Motor neuron (in vitro differentiated cells): ENCODE measurements around the gene TMEM63A. TPM values are rescaled to one million over a fixed set of nuclear protein-coding genes. Genes with fewer than 3 reads are reported as not detected.
"Not testable (repeated sequence)": the region's sequence is repeated elsewhere in the genome, so short reads cannot be mapped to it uniquely, and the experiment has no call there.

ENCODE experiments used
- ATAC-seq, 8 experiments: fragments of 200-7000 bp; cut with Tn5 transposase; replicated peaks in 6 of 8; 2 replicates each; pipeline ENCODE4 v1.8.0; 2021; ENCODE audit warnings: mild to moderate bottlenecking in 8 of 8, moderate library complexity in 8 of 8
- H3K27ac ChIP-seq, 2 donors: fragments of 250-450 bp; sonication (Bioruptor Pico); 2 replicates each; pipeline ENCODE4 v1.9.0; 2021; ENCODE audit warnings: antibody characterized with exemption in 2 of 2, mild to moderate bottlenecking in 2 of 2, moderate library complexity in 1 of 2
- H3K4me1 ChIP-seq, 2 donors: fragments of 250-450 bp; sonication (Bioruptor Pico); replicated peaks in 1 of 2; 2 replicates each; pipeline ENCODE4 v1.6.1; 2021; ENCODE audit warnings: antibody characterized with exemption in 2 of 2, mild to moderate bottlenecking in 2 of 2, moderate library complexity in 1 of 2
- H3K4me3 ChIP-seq, 5 donors: fragments of 250-450 bp; sonication (Bioruptor Pico); 2 replicates each; pipeline ENCODE4 v1.9.0; 2021; ENCODE audit warnings: antibody characterized with exemption in 5 of 5, mild to moderate bottlenecking in 5 of 5, moderate library complexity in 4 of 5
- WGBS, 10 experiments: fragments of 450-650 bp; shearing (Covaris generic); methylation state at CpG; one replicate each; pipeline ENCODE4 v1.0.0; 2022; 5-methylcytosine and 5-hydroxymethylcytosine counted together
- in situ Hi-C, 9 experiments: fragments of 400-800 bp; cut with MboI; loops; one replicate each; pipeline ENCODE4 v1.15.0; 2021; ENCODE audit warnings: low sequenced_read_pairs in 9 of 9, low pct_unique_long_range_greater_than_20kb in 2 of 9; ENCODE audit not compliant: unreplicated experiment in 9 of 9
- total RNA-seq, 8 experiments: library from RNA; unstranded; fragments of 300-600 nt; gene quantifications; 2 replicates each; pipeline versions ENCODE4 v1.2.3 to v1.2.4, GENCODE V29; 2022

Gene TMEM63A
- total RNA-seq, 8 experiments from 2014 or later, result 2.5 to 43.5 (median 9.1) TPM

GRCh38 chr1:225812488-225813213, 69.5 kb downstream of the TMEM63A start:
- ATAC-seq, result peak in 2 of 8 experiments; percentile 2
- H3K27ac ChIP-seq, result peak overlapping the region in 1 of 2 donors; percentile 34
- WGBS, 10 experiments, result 13 to 100% (median 88%) methylated on average over 3 to 8 of the region's 8 CpGs; no CpG with 5 or more reads in 4 of the 10 experiments
- in situ Hi-C loops, result no loop called here
- H3K4me3 ChIP-seq, result no peak overlapping the region
- H3K4me1 ChIP-seq, result peaks cover 26 to 33% of the 10 kb centered on the region in 2 donors

DNA sequence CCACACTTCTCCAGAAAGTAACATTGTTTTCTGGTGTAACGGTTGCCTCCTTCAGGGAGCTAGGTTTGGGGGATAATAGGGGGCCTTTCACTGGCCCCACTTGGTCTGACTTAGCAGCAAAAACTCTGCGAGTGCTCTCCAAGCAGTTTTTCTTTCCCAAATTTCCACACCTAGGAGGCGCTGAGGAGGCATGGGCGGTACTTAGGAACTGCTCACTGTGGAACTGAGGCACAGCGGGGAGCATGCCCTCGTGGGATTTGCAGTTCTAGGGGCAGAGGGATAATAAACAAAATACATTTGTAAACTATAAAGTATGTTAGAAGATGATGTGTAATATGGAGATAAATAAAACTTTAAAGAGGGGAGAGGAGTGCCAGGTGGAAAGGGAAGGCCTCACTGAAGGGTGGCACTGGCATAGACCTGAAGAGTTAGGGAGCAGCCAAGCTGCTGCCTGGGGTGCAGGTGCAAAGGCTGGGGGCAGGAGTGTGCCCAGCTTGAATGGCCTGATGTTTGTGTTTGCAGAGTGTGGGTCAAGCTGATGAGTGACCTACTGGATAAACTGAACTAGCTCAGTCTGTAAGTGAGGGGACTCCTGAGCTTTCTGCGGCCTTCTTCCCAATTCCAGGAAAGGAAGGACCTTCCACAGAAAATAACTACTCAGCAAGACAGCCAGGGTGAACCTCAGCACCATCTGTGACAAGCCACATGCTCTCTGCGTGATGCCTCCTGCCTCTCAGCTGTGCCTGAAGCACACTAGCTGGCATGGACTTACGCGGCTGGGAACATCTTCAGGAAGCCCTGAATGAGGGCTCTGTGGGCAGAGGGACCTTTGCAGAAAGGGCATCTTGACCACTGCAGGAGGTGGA, 70.3 kb downstream of the TMEM63A start:
- in situ Hi-C loops, result no loop called here
- 30 to 96% (median 69%) methylated on average over 1 to 8 of the region's 10 CpGs for WGBS, 10 experiments
- H3K4me1 ChIP-seq, result peaks cover 26 to 28% of the 10 kb centered on the region in 2 donors
- H3K4me3 ChIP-seq, result no peak overlapping the region
- ATAC-seq, result no peak
- no peak overlapping the region for H3K27ac ChIP-seq

GRCh38 chr1:225810579-225811538, 71.3 kb downstream of the TMEM63A start:
- Histone ChIP-seq H3K4me3 (peak overlapping the region; percentile 37 to 54 (median 50)), H3K4me1 (peaks cover 26 to 28% of the 10 kb centered on the region in 2 donors)
- in situ Hi-C loops, H3K27ac ChIP-seq, ATAC-seq: not testable (repeated sequence)
- 0 to 80% (median 36%) methylated on average over 1 to 21 of the region's 29 CpGs; no CpG with 5 or more reads in 4 of the 10 experiments for WGBS, 10 experiments

DNA sequence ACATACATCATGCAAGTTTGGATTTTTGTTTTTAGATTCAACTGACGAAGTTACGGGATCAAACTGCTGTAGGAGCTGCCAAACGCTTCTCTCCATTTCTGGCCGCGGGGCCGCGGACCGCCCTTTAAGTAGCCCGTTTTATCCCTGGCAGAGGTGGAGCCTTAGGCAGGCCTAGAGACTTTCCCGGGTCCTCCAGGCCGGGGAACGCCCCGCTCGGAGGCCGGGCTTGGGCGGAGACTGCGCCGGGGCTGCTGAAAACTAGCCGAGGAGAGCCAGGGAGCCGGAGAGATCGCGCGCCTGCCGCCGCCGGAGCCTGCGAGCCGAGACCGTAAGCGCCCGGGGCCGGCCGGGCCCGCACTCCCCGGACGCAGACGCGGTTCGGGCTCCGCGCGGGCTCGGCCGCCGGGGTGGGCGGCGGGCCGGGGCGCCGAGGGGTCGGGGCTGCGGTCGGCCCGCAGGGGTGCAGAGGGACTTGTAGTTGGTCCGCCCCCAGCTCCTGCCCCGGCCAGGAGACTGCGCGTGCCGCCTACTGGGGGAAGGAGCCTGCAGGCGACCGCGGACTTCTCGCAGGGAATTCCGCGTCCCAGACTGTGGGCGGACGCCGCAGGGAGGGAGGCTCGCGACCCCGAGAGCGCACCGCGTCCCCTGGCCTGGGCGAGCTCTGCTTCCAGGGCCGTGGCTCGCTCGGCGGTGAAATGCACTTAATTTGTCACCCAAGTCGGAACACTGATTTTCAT, 72.2 kb downstream of the TMEM63A start, which contains the start of gene EPHX1:
Gene EPHX1, plus strand, starts transcription at position 283 of the 737 bp plus-strand sequence. CDS start 18,606 bp downstream, outside the sequence.
- ATAC-seq, result peak; percentile 78 to 99 (median 83)
- Histone ChIP-seq H3K4me3 (peak within 1 kb of the TSS; percentile 37 to 54 (median 50)), H3K4me1 (peaks cover 26 to 28% of the 10 kb centered on the region in 2 donors), H3K27ac (no peak within 1 kb of the TSS)
- in situ Hi-C loops, result no loop called here
- WGBS, 10 experiments, result 0 to 5% (median 1%) methylated on average over 2 to 47 of the region's 80 CpGs; no CpG with 5 or more reads in 4 of the 10 experiments

- no peak overlapping the region for H3K4me3 ChIP-seq
- WGBS, 10 experiments, result 66 to 100% (median 80%) methylated on average over 1 to 5 of the region's 5 CpGs; no CpG with 5 or more reads in 2 of the 10 experiments
- in situ Hi-C loops, result no loop called here
- no peak for ATAC-seq
- no peak overlapping the region for H3K27ac ChIP-seq
- H3K4me1 ChIP-seq, result peaks cover 13% of the 10 kb centered on the region in 2 donors
These were observed 74.0 kb downstream of the TMEM63A start for GRCh38 chr1:225808136-225808535.

DNA sequence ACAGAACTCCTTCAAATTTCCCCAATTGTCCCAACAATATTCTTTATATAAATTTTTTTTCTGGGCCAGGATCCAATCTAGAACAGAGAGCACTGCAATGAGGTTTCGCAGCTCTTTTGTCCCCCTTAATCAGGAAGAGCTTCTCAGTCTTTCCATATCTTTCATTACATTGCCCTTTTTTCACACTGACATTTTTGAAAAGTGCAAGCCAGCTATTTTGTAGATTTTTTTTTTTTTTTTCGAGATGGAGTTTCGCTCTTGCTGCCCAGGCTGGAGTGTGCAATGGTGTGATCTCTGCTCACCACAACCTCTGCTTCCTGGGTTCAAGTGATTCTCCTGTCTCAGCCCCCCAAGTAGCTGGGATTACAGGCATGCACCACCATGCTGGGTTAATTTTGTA, 75.4 kb downstream of the TMEM63A start:
- H3K27ac ChIP-seq, in situ Hi-C loops, ATAC-seq, H3K4me3 ChIP-seq, H3K4me1 ChIP-seq: not testable (repeated sequence)
- WGBS, 10 experiments, result 77 to 100% (median 95%) methylated on average over 1 to 3 of the region's 3 CpGs; no CpG with 5 or more reads in 2 of the 10 experiments

DNA sequence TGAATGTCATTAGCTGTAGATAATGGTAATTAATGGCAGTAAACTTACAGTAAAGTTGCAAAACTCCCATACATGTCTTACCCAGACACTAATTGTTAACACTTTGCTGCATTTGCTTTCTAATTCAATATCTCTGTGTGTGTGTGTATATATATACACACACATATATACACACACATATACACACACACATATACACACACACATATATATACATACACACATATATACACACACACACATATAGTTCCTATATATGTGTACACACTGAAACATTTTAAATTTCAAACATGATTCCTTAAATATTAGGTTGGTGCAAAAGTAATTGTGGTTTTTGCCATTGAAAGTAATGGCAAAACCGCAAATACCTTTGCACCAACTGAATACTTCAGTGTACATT, 75.9 kb downstream of the TMEM63A start:
- in situ Hi-C loops, result no loop called here
- Histone ChIP-seq H3K4me3 (no peak overlapping the region), H3K27ac (no peak overlapping the region), H3K4me1 (peaks cover 6% of the 10 kb centered on the region in 2 donors)
- ATAC-seq, result no peak
- WGBS, 10 experiments, result 80 to 100% (median 100%) methylated on average over 1 of the region's 1 CpG; no CpG with 5 or more reads in 3 of the 10 experiments

GRCh38 chr1:225801146-225801545, 81.0 kb downstream of the TMEM63A start:
- 60 to 100% (median 93%) methylated on average over 1 to 7 of the region's 7 CpGs; no CpG with 5 or more reads in 3 of the 10 experiments for WGBS, 10 experiments
- ATAC-seq, in situ Hi-C loops: not testable (repeated sequence)

DNA sequence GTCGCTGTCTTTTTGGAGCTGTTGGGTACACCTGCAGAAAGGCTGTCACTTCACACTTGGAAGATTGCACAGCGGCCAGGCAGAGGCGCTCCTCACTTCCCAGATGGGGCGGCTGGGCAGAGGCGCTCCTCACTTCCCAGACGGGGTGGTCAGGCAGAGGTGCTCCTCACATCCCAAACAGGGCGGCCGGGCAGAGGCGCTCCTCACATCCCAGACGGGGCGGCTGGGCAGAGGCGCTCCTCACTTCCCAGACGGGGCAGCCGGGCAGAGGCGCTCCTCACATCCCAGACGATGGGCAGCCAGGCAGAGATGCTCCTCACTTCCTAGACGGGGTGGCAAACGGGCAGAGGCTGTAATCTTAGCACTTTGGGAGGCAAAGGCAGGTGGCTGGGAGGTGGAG, 86.1 kb downstream of the TMEM63A start:
- 100% methylated on average over 2 of the region's 18 CpGs; no CpG with 5 or more reads in 9 of the 10 experiments for WGBS, 10 experiments
- ATAC-seq, H3K27ac ChIP-seq, H3K4me3 ChIP-seq, in situ Hi-C loops, H3K4me1 ChIP-seq: not testable (repeated sequence)

More at GRCh38 chr1:225801146-225801545, 81.0 kb downstream of the TMEM63A start:
- H3K4me1 ChIP-seq, H3K4me3 ChIP-seq, H3K27ac ChIP-seq: not testable (repeated sequence)
